Astrocyte (in vitro differentiated cells and primary cell): ENCODE results near the gene THADA. TPM values are rescaled to one million over a fixed set of nuclear protein-coding genes. Genes with fewer than 3 reads are reported as not detected.
"Not testable (repeated sequence)": the region's sequence is repeated elsewhere in the genome, so short reads cannot be mapped to it uniquely, and the experiment has no call there.

Experiments
- DNase-seq: peaks from one replicate; pipeline ENCODE4 v3.0.0-alpha.2; 2010; ENCODE audit warnings: low read depth
- FAIRE-seq: peaks from 2 replicates; lab custom pipeline; 2011; peaks lifted over from hg19 to GRCh38; lab: Jason Lieb, UNC
- H2AFZ ChIP-seq: 2 replicates; pipeline ENCODE4 v1.6.0; 2012; ENCODE audit warnings: low read depth, low read length, inconsistent platforms
- H3K27ac ChIP-seq: 2 replicates; pipeline ENCODE4 v1.5.1; 2011; ENCODE audit warnings: low read depth, low read length, inconsistent platforms
- H3K27me3 ChIP-seq: 2 replicates; pipeline ENCODE4 v1.6.0; 2011; ENCODE audit warnings: low read length, inconsistent platforms; ENCODE audit not compliant: insufficient read depth
- H3K36me3 ChIP-seq: 2 replicates; pipeline ENCODE4 v1.5.1; 2011; ENCODE audit warnings: low read length, inconsistent platforms; ENCODE audit not compliant: insufficient read depth
- H3K4me1 ChIP-seq: 2 replicates; pipeline ENCODE4 v1.5.1; 2011; ENCODE audit warnings: low read length, inconsistent platforms; ENCODE audit not compliant: insufficient read depth
- H3K4me2 ChIP-seq: 2 replicates; pipeline ENCODE4 v1.6.0; 2012; ENCODE audit warnings: low read length, inconsistent platforms
- H3K4me3 ChIP-seq: 2 replicates; pipeline ENCODE4 v1.5.1; 2011; ENCODE audit warnings: low read depth, mild to moderate bottlenecking, low read length, inconsistent platforms; ENCODE audit not compliant: insufficient read depth
- H3K79me2 ChIP-seq: 2 replicates; pipeline ENCODE4 v1.6.0; 2012; ENCODE audit warnings: mild to moderate bottlenecking, low read length, inconsistent platforms; ENCODE audit not compliant: insufficient read depth
- H3K9ac ChIP-seq: 2 replicates; pipeline ENCODE4 v1.6.0; 2012; ENCODE audit warnings: mild to moderate bottlenecking, low read length, inconsistent platforms
- H3K9me3 ChIP-seq: 2 replicates; pipeline ENCODE4 v1.5.1; 2012; ENCODE audit warnings: low read depth, mild to moderate bottlenecking, low read length, inconsistent platforms; ENCODE audit not compliant: insufficient read depth
- H4K20me1 ChIP-seq: 2 replicates; pipeline ENCODE4 v1.6.0; 2012; ENCODE audit warnings: low read length, inconsistent platforms; ENCODE audit not compliant: insufficient read depth
- H3K27ac Mint-ChIP-seq: one replicate; pipeline ENCODE4 v1.8.0; 2021; ENCODE audit warnings: mild to moderate bottlenecking, mixed read lengths; ENCODE audit not compliant: unreplicated experiment
- H3K27me3 Mint-ChIP-seq: one replicate; pipeline ENCODE4 v1.8.0; 2021; ENCODE audit warnings: low read depth, mixed read lengths; ENCODE audit not compliant: unreplicated experiment
- H3K36me3 Mint-ChIP-seq: one replicate; pipeline ENCODE4 v1.8.0; 2021; ENCODE audit warnings: low read depth, mixed read lengths; ENCODE audit not compliant: unreplicated experiment
- H3K4me1 Mint-ChIP-seq: one replicate; pipeline ENCODE4 v1.8.0; 2021; ENCODE audit warnings: low read depth, mixed read lengths; ENCODE audit not compliant: unreplicated experiment
- H3K4me3 Mint-ChIP-seq: one replicate; pipeline ENCODE4 v1.8.0; 2021; ENCODE audit warnings: mild to moderate bottlenecking, moderate library complexity, mixed read lengths; ENCODE audit not compliant: unreplicated experiment
- H3K9me3 Mint-ChIP-seq: one replicate; pipeline ENCODE4 v1.8.0; 2021; ENCODE audit warnings: mild to moderate bottlenecking, mixed read lengths; ENCODE audit not compliant: unreplicated experiment
- EZH2 ChIP-seq: IDR thresholded peaks from 2 replicates; pipeline ENCODE4 v1.6.1; 2012; ENCODE audit warnings: mild to moderate bottlenecking, low read length, inconsistent platforms; ENCODE audit not compliant: insufficient read depth
- total RNA-seq: library from RNA; stranded (reverse); gene quantifications from 2 replicates; pipeline ENCODE4 v1.2.1, GENCODE V29; 2021
- TF ChIP-seq, protein P1 (sequence below): IDR thresholded peaks from 2 replicates; pipeline ENCODE4 v1.5.1; 2011; ENCODE audit warnings: low read depth, mild to moderate bottlenecking, inconsistent platforms, low read length, moderate library complexity; ENCODE audit not compliant: insufficient read depth

Gene THADA
- total RNA-seq, 1 donor from 2014 or later = 16.2 TPM

DNA sequence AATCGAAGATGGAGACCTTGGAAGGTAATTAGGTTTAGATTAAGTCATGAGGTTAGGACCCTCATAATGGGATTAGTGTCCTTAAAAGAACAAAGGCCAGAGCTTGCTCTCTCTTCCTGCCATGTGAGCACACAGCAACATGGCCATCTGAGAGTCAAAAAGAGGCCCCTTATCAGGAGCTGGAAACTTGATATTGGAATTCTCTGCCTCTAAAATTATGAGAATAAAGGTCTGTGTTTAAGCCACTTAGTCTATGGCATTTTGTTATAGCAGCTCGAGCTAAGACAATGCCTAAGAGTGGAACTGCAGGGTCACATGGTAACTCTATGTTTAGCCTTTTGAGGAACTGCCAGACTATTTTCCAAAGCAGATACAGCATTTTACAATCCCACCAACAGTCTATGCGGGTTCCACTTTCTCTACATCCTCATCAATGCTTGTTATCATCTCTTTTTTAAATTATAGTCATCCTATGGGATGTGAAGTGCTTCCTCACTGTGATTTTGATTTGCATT lies 42.4 kb downstream of the THADA start:
- no peak overlapping the region for H3K4me3 Mint-ChIP-seq
- no peaks in the 10 kb centered on the region for H3K27me3 ChIP-seq
- H3K79me2 ChIP-seq = no peaks in the 10 kb centered on the region
- FAIRE-seq (no peak), DNase-seq (no peak)
- H3K4me2 ChIP-seq = no peak overlapping the region
- H3K27me3 Mint-ChIP-seq = no peaks in the 10 kb centered on the region
- H2AFZ ChIP-seq = no peak overlapping the region
- H3K36me3 ChIP-seq = peaks cover 25% of the 10 kb centered on the region
- no peak overlapping the region for H3K27ac ChIP-seq
- H3K9ac ChIP-seq = no peak overlapping the region
- TF ChIP-seq EZH2 = no peak
- TF ChIP-seq, protein P1, sequence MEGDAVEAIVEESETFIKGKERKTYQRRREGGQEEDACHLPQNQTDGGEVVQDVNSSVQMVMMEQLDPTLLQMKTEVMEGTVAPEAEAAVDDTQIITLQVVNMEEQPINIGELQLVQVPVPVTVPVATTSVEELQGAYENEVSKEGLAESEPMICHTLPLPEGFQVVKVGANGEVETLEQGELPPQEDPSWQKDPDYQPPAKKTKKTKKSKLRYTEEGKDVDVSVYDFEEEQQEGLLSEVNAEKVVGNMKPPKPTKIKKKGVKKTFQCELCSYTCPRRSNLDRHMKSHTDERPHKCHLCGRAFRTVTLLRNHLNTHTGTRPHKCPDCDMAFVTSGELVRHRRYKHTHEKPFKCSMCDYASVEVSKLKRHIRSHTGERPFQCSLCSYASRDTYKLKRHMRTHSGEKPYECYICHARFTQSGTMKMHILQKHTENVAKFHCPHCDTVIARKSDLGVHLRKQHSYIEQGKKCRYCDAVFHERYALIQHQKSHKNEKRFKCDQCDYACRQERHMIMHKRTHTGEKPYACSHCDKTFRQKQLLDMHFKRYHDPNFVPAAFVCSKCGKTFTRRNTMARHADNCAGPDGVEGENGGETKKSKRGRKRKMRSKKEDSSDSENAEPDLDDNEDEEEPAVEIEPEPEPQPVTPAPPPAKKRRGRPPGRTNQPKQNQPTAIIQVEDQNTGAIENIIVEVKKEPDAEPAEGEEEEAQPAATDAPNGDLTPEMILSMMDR = no peak
- no peaks in the 10 kb centered on the region for H3K9me3 ChIP-seq
- no peaks in the 10 kb centered on the region for H4K20me1 ChIP-seq
- H3K4me3 ChIP-seq = no peak overlapping the region
- peaks cover 11% of the 10 kb centered on the region for H3K36me3 Mint-ChIP-seq
- peaks cover 7% of the 10 kb centered on the region for H3K9me3 Mint-ChIP-seq
- no peaks in the 10 kb centered on the region for H3K4me1 ChIP-seq
- H3K27ac Mint-ChIP-seq = no peak overlapping the region
- H3K4me1 Mint-ChIP-seq = peaks cover 7% of the 10 kb centered on the region

DNA sequence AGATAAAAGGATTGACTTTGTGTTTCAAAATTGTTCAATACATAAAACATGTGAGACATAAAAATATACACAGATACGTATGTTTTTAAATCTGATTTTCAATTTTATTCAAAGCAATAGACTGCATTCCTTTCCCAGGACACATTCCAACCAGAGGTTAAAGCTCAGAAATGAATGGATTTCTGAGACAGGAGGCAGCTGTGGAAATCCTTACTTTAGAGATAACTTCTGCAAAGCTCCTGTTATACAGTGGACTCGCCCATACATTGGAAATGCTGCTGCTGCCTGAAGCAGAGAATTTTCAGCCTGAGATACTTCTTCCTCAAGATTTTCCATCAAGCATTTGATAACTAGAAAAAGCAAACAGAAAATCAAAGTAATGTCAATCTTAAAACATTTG lies 43.8 kb downstream of the THADA start:
- Histone ChIP-seq H3K79me2 (no peaks in the 10 kb centered on the region), H3K4me1 (no peaks in the 10 kb centered on the region), H3K9ac (no peak overlapping the region), H2AFZ (no peak overlapping the region), H3K36me3 (peaks cover 21% of the 10 kb centered on the region), H3K27me3 (no peaks in the 10 kb centered on the region), H4K20me1 (no peaks in the 10 kb centered on the region), H3K4me3 (no peak overlapping the region), H3K4me2 (no peak overlapping the region), H3K27ac (no peak overlapping the region), H3K9me3 (no peaks in the 10 kb centered on the region)
- DNase-seq = no peak
- peaks cover 15% of the 10 kb centered on the region for H3K36me3 Mint-ChIP-seq
- FAIRE-seq = no peak
- H3K27ac Mint-ChIP-seq = no peak overlapping the region
- H3K4me3 Mint-ChIP-seq = no peak overlapping the region
- no peak for TF ChIP-seq EZH2
- TF ChIP-seq, protein P1 = no peak
- H3K27me3 Mint-ChIP-seq = no peaks in the 10 kb centered on the region
- H3K9me3 Mint-ChIP-seq = peaks cover 11% of the 10 kb centered on the region
- peaks cover 7% of the 10 kb centered on the region for H3K4me1 Mint-ChIP-seq

DNA sequence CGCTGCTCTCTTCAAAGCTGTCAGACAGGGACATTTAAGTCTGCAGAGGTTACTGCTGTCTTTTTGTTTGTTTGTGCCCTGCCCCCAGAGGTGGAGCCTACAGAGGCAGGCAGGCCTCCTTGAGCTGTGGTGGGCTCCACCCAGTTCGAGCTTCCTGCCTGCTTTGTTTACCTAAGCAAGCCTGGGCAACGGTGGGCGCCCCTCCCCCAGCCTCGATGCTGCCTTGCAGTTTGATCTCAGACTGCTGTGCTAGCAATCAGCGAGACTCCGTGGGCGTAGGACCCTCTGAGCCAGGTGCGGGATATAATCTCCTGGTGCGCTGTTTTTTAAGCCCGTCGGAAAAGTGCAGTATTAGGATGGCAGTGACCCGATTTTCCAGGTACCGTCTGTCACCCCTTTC lies 47.5 kb downstream of the THADA start:
- not testable (repeated sequence) for H2AFZ ChIP-seq, H3K4me1 ChIP-seq, H3K27ac ChIP-seq, FAIRE-seq, H3K9ac ChIP-seq, H3K4me1 Mint-ChIP-seq, H3K27ac Mint-ChIP-seq, H3K27me3 ChIP-seq, H3K4me3 ChIP-seq, H3K79me2 ChIP-seq, H3K9me3 ChIP-seq, DNase-seq, H3K4me2 ChIP-seq, H3K36me3 ChIP-seq, H3K4me3 Mint-ChIP-seq, H3K27me3 Mint-ChIP-seq, H4K20me1 ChIP-seq
- H3K36me3 Mint-ChIP-seq = peaks cover 14% of the 10 kb centered on the region
- peaks cover 14% of the 10 kb centered on the region for H3K9me3 Mint-ChIP-seq
